ENCODE measurements around the gene SH2D4B.

DNA sequence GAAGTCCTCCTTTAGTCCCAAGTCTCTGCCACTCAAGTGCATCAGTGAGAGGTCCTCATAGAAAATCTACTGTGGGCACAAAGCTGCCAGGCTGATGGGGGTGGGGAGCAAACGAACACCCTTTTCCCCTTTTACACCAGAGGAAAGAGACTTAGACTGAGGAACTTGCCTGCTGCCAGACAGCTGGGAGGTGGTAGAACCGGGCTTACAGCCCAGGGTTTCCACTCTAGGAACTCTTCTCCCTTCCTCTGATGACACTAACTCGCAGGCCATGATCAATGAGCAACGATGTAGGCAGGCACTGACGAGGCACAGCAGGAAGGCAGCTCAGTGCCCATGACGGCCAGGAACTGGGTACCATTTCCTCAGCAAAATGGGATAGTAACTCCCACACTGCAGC, 11.0 kb upstream of the SH2D4B start:
- TF ChIP-seq, protein P1, sequence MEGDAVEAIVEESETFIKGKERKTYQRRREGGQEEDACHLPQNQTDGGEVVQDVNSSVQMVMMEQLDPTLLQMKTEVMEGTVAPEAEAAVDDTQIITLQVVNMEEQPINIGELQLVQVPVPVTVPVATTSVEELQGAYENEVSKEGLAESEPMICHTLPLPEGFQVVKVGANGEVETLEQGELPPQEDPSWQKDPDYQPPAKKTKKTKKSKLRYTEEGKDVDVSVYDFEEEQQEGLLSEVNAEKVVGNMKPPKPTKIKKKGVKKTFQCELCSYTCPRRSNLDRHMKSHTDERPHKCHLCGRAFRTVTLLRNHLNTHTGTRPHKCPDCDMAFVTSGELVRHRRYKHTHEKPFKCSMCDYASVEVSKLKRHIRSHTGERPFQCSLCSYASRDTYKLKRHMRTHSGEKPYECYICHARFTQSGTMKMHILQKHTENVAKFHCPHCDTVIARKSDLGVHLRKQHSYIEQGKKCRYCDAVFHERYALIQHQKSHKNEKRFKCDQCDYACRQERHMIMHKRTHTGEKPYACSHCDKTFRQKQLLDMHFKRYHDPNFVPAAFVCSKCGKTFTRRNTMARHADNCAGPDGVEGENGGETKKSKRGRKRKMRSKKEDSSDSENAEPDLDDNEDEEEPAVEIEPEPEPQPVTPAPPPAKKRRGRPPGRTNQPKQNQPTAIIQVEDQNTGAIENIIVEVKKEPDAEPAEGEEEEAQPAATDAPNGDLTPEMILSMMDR (conservative IDR thresholded peaks at IDR 0.05; ENCODE audit: low read length): no peak
- no peak for TF ChIP-seq EZH2phosphoT487 (IDR thresholded peaks at IDR 0.05; ENCODE audit: borderline replicate concordance, low read depth, low read length)

Data from OCI-LY7 (cell line).